Ishikawa (cell line): ENCODE measurements around the gene FGF14.

ENCODE experiments used
- CEBPB ChIP-seq: IDR thresholded peaks from 2 replicates; pipeline ENCODE4 v1.6.1; 2012
- CREB1 ChIP-seq: IDR thresholded peaks from 2 replicates; pipeline ENCODE4 v1.6.1; 2012; ENCODE audit warnings: low read depth
- EGR1 ChIP-seq: IDR thresholded peaks from 2 replicates; pipeline ENCODE4 v1.6.1; 2012
- EP300 ChIP-seq: IDR thresholded peaks from 2 replicates; pipeline ENCODE4 v1.6.1; 2012; ENCODE audit warnings: borderline replicate concordance
- FOXM1 ChIP-seq: IDR thresholded peaks from 2 replicates; pipeline ENCODE4 v1.6.1; 2012; ENCODE audit warnings: low read depth, borderline replicate concordance
- NFIC ChIP-seq: IDR thresholded peaks from 2 replicates; pipeline ENCODE4 v1.6.1; 2012
- RAD21 ChIP-seq: IDR thresholded peaks from 2 replicates; pipeline ENCODE4 v1.6.1; 2012; ENCODE audit warnings: low read depth
- REST ChIP-seq: IDR thresholded peaks from 2 replicates; pipeline ENCODE4 v1.6.1; 2012; ENCODE audit warnings: low read depth, mild to moderate bottlenecking
- TAF1 ChIP-seq: IDR thresholded peaks from 2 replicates; pipeline ENCODE4 v1.6.1; 2012; ENCODE audit warnings: low read depth, mild to moderate bottlenecking
- TCF12 ChIP-seq: IDR thresholded peaks from 2 replicates; pipeline ENCODE4 v1.6.1; 2012; ENCODE audit warnings: low read depth
- TEAD4 ChIP-seq: IDR thresholded peaks from 2 replicates; pipeline ENCODE4 v1.6.1; 2012
- USF1 ChIP-seq: IDR thresholded peaks from 2 replicates; pipeline ENCODE4 v1.6.1; 2012
- YY1 ChIP-seq: IDR thresholded peaks from 2 replicates; pipeline ENCODE4 v1.6.1; 2012; ENCODE audit warnings: low read depth
- ZBTB7A ChIP-seq: IDR thresholded peaks from 2 replicates; pipeline ENCODE4 v1.6.1; 2012; ENCODE audit warnings: low read depth
- TF ChIP-seq, protein P1 (sequence below): IDR thresholded peaks from 2 replicates; pipeline ENCODE4 v1.6.1; 2012

Gene FGF14

DNA sequence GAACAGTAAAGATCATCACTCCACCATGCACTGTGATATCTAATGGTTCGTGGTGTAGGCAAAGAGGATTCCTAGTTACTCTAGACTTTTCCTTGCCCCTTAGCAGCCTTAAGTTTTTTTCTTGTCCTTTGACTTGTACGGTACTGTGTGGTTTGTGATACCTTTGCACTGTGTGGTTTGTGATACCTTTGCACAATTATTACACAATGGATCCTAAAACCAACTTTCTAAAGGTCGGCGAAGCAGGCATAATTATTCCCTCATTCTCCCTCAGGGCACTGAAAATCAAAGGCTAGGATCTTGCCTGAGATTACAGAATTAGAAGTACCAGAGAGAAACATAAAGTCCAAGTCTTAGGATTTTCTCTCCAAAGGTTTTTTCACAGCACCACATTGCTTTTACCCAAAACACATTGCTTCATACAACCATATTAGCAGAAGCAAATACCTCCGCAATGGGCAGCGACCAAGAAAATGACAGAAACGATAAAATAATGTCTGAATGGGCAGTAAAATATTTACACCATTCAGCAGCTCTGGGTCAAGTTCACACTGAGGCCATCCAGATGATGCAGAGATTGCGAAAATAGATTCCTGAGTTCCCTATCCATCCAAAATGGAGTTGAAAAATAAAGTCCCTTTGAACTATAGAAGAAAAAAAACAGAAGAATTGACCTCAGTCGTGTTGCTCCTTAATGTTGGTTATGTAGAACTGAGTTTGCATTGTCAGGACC is 106.4 kb downstream of the FGF14 start:
- TF ChIP-seq RAD21 (no peak), REST (no peak), NFIC (no peak), TEAD4 (no peak), EGR1 (no peak), USF1 (no peak), ZBTB7A (no peak), CREB1 (no peak), CEBPB (no peak), TAF1 (no peak), YY1 (no peak), EP300 (no peak), FOXM1 (no peak), TCF12 (no peak)
- TF ChIP-seq, protein P1, sequence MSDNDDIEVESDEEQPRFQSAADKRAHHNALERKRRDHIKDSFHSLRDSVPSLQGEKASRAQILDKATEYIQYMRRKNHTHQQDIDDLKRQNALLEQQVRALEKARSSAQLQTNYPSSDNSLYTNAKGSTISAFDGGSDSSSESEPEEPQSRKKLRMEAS: no peak

DNA sequence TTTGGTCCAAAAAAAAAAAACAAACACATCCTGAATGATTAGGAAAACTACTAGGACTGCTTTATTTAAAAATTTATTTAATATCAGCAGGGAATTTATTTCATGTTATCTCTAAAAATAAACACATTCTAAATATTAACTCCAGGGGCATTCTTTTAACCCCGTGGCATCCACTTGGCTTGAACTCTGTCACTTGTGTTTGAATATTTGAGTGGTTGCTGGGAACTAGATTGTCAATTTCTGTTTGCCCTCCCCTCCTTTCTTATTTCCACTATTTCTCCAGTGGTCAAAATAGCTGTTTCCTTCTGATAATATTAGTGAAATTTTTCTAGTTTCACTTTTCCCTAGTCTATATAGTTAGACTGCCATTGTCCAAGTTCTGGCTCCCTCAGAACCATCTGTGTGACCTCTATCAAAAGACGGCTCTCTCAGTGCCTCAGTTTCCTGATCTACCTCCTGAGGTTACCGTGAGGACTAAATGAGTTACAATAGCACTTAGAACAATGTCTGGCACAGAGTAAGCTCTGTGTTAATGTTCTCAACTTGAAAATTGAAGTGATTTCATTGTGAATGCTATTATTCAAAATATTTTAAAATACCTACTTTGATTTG is 107.3 kb downstream of the FGF14 start:
- no peak for TF ChIP-seq USF1
- no peak for TF ChIP-seq EGR1
- TF ChIP-seq YY1: no peak
- no peak for TF ChIP-seq CEBPB

- TF ChIP-seq TCF12: no peak
- TF ChIP-seq FOXM1: no peak
- TF ChIP-seq EGR1: no peak
- TF ChIP-seq YY1: no peak
- no peak for TF ChIP-seq NFIC
- no peak for TF ChIP-seq EP300
- TF ChIP-seq ZBTB7A: no peak
- no peak for TF ChIP-seq REST
- no peak for TF ChIP-seq USF1
- no peak for TF ChIP-seq TAF1
- TF ChIP-seq CREB1: no peak
- TF ChIP-seq, protein P1: no peak
- no peak for TF ChIP-seq TEAD4
Measured at GRCh38 chr13:102293723-102294122, 108.1 kb downstream of the FGF14 start.

DNA sequence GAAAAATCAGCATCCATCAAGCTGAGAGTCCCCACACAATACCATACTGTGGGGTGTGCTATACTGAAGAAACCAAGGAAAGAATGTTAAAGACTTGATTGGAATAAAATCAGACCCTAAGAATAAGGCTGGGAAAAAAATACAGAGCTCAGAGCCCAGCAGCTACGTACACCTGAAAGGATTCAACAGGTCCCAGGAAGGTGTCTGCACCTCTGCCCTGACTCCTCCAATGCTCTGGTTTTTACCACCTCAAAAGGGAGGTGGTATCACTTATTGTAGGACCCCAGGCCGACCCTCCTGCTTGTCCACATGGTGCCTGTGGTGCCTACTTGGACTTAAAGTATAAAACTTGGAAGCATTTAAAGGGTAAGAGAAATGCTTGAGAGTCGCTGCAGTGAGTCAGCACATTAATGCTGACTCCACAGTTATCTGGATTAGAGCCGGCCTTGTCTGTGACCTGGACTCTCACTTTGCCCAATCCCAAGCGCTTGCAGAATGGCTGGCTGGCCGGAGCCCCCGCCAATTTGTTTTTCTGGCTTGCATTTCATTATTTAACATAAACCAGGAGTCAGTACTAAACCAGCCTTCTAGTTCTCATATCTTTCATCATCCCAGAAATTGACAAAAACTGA is 110.1 kb downstream of the FGF14 start:
- TF ChIP-seq FOXM1 (no peak), USF1 (no peak), CEBPB (no peak), REST (no peak), NFIC (no peak), ZBTB7A (no peak), YY1 (no peak), EP300 (no peak), TCF12 (no peak), EGR1 (no peak), TEAD4 (no peak), RAD21 (no peak), CREB1 (no peak)
- TF ChIP-seq, protein P1: no peak
